GM19324 (cell line): ENCODE measurements around the gene RBBP8.

Experiments
- ATAC-seq: cut with Tn5 transposase; IDR thresholded peaks from one replicate; pipeline ENCODE4 v1.9.1; 2021; ENCODE audit warnings: mild to moderate bottlenecking, moderate library complexity; ENCODE audit not compliant: unreplicated experiment, low FRiP score

Gene RBBP8

DNA sequence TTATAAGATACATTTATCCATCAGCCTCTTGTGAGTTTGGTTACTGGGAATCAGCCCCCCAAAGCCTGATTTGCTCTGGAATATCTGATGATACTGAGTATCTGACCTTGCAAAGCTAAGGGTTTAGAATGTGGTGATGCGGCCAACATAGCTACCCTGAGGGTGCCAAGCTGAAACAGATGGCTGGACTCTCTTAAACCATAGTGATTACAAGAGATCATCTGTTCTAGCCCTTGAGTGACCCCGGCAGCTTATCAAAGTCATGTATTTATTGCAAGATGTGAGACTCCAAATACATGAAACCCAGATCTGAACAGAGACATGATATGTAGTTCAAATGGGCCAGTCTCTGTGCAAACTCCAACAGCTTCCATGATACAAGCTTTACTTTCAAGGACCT, 124.0 kb downstream of the RBBP8 start:
- ATAC-seq, result no peak

DNA sequence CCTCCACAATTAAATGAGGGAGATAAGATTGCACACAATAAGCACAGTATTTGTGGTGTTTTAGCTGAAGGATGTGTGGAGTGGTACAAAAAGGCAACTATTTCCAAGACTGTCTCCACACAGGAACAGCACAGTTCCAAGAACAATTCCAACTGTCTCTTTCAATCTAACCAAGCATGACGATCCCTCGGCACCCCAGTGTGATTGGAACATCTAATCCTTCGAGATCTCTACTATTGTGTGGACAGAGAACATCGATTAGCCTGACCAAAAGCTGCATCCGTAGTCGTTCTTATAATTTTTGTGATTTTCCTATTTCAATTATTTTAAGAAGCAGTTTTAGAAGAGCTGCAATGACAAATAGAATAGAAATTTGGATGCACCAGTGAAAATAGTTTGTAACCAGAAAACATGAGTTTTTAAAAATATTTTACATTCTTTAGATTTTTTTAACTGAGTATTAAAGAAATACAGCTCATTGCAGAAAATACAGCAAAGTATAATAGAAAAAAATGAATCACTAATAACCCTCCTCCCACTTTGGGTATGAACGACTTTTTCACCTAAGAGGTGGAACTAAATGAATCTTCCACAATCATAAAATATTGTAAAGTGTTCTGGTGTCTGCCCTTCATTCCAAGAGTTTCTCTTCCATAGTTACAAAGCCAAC, 125.8 kb downstream of the RBBP8 start:
- no peak for ATAC-seq

DNA sequence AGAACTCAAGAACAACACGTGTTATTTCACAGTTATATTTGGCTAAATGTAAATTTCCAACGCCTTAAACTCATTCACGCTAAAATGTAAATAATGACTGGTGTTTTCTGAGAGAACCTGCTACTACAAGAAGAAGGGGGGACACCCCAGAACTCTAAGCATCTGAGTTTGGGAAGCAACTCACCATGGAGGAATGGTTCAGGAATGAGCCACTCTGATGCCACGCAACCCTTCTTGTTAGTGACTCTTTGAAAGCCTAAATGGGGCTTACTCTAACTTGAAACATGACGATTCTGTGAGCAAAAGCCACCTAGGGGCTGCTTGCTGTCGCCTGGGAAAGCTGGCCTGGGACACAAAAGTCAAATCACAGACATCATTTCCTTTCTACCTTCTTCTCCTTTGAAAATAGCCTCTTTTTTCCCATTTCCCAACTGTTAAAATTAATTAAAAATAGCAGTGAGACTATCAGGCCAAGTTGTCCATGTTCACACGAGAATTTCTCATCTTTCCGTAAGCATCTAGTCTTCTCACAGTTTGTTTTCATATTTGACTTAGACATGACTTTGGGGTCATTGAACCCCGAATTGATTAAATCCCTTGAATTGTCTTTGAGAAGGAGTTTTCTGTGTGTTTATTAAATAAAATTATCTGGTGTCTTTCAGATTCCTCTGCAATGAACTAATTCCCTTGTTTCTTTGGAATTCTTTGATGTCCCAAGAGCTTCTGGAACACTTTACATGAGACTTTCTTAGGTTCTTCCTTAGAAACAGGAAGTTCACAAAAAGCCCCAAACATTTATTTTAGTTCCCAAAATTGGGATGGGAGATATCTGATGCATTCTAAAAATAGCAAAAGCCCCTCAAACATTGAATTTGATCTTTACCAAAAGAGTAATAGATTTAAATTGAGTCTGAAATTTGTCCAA, 126.7 kb downstream of the RBBP8 start:
- no peak for ATAC-seq

DNA sequence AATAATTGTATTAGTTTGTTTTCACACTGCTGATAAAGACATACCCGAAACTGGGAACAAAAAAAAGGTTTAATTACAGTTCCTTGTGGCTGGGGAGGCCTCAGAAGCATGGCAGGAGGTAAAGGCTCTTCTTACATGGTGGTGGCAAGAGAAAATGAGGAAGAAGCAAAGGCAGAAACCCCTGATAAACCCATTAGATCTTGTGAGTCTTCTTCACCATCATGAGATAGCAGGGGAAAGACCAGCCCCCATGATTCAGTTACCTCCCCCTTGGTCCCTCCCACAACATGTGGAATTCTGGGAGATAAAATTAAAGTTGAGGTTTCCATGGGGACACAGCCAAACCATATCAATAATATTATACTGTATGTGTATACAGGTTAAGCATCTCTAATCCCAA, 128.9 kb downstream of the RBBP8 start:
- ATAC-seq, result no peak

DNA sequence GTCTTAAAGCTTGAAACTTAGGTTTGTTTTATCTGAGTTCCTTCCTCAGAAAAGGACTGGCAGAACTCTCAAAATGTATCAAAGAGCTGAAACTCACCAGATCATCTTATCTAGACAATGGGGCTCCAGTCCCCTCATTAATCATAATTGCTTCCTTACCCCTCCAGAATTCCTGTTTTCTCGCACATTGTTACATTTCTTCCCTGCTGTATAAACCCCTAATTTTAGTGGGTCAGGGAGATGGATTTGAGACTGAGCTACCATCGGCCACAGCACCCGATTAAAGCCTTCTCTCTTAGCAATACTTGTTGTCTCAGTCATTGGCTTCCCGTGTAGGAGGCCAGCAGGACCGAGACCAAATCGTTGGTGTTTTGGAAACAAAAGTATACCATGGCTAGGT, 130.4 kb downstream of the RBBP8 start:
- ATAC-seq, result no peak

DNA sequence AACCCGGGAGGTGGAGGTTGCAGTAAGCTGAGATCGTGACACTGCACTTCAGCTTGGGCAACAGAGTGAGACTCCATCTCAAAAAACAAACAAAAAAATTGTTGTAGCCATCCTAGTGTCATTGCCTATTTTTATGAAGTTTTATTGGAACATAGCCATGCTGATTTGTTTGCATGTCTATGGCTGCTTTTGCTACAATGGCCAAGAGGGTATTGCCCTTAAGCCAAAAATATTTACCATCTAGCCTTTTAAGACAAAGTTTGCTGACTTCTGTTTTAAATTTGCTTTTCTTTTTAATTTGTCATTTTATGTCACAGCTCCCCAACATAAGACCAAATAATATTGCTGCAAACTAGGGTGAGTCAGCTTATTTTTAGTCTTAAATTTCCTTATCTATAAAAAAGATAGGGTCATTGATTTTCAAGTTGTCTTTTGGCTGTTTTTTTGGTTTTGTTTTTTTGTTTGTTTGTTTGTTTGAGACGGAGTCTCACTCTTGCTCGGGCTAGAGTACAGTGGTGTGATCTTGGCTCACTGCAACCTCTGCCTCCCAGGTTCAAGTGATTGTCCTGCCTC, 132.2 kb downstream of the RBBP8 start:
- ATAC-seq, result no peak

DNA sequence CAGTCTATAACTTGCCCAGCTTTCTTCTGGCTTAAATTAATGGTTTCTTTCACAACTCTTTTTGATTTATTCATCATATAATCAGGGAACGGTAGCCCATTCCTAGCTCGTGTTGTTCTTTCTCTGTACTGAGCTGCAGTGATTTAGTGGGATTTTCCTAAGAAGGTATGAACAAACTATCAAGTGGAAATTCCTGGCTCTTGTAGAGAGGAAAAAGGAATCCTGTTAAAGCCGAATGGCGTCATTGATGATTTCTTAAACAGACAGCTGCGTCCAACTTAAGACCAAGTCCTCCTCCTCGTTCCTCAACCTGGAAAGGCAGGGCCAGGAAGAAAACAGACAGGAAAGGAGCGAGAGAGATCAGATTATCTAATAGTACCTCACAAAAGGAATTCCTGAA, 132.9 kb downstream of the RBBP8 start:
- ATAC-seq, result no peak

DNA sequence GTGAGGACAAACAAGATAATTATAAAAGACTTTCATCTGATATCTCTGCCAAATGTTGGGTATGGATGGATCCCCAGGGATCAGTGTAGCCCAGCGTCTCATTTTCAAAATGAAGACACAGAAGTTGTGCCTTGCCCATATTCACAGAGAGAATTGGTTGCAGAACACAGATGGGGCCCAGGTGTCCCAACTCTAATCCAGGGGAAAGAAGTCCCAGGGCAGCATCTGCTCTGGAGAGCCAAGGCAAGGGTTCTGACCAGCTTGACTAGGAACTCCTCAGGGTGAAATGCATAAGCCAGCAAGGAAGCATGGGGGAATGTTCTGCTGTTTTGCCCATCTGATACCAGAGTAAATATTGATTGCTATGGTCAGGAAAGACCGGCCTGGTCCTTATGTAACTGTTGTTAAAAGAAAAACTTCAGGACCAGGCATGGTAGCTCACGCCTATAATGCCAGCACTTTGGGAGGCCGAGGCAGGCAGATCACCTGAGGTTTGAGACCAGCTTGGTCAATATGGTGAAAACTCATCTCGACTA, 133.4 kb downstream of the RBBP8 start:
- no peak for ATAC-seq

- no peak for ATAC-seq
These were observed 134.1 kb downstream of the RBBP8 start for GRCh38 chr18:23067236-23067635.

- no peak for ATAC-seq
These were observed 134.9 kb downstream of the RBBP8 start for GRCh38 chr18:23068011-23068410.

DNA sequence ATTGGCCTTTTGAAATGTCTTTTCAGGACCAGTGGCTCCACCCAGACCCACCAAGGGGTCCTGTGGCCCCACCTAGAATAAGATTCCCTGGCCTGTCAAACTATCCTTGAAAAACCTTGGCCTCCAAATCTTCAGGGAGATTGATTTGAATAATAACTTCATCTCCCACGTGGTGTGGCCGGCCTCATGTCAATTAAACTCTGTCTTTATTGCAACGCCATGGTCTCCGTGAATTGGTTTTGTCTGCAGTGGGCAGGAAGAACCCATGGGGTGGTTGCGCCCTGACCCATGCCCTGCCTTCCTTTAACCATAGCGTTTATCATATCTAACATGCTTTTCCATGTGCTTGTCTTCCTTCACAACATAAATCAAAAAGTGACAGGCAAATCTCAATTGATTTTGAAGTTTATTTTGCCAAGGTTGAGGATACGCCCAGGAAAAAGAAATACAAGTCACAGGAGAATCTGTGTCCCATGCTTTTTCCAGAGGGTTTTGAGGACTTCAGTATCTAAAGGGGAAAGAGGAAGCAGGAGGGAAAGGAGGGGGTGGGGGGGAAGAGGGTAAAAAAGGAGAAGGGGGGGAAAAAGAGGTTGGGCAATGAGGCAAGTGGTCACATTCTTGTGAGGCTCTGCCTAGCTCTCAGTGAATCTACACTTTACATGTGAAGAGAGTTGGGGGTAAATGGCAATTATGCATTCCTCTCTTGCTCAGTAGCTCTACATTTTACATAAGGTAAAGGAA, 135.6 kb downstream of the RBBP8 start:
- no peak for ATAC-seq

- no peak for ATAC-seq
These were observed 136.4 kb downstream of the RBBP8 start for GRCh38 chr18:23069481-23069880.

- no peak for ATAC-seq
These were observed 136.8 kb downstream of the RBBP8 start for GRCh38 chr18:23069898-23070297.

GRCh38 chr18:23071285-23071684, 138.2 kb downstream of the RBBP8 start:
- ATAC-seq, result peak; percentile 89

GRCh38 chr18:23072079-23072478, 139.0 kb downstream of the RBBP8 start:
- ATAC-seq, result no peak

DNA sequence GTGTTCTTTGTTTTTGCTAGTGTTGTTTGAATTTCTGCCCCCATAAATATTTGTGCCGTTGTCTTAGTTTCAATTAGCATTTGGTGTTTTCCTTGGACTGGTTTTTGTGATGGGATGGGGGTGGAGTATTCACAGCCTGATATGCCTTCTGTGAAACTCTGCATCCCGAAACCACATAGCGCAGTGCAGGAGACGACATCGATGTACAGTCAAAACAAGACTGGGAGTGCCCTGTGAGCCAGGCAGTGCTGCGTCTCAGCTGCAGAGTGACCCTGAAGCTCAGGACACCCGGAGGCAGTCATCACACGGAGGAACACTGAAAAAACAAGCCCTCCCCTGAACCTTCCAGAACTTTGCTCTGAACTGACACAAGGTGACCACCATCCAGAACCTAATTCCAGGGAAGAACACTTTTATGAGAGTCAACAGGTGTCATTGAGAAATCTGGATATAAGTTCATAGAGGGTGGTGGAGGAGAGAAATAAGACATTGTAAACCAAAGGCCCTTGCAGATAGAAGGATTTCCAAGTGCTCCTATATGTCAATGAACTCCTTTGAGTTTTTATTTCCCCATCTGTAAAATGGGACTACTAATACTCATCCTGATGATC, 141.0 kb downstream of the RBBP8 start:
- ATAC-seq, result no peak
